Neuron (in vitro differentiated cells): ENCODE results near the gene KATNAL2.

Experiments
- H2AFZ ChIP-seq: one replicate; pipeline ENCODE4 v1.6.1; 2013; ENCODE audit warnings: low read depth, mild to moderate bottlenecking, inconsistent platforms, low read length, moderate library complexity
- H3K27me3 ChIP-seq: one replicate; pipeline ENCODE4 v1.6.1; 2013; ENCODE audit warnings: low read length; ENCODE audit not compliant: insufficient read depth
- H3K36me3 ChIP-seq: one replicate; pipeline ENCODE4 v1.6.1; 2013; ENCODE audit warnings: low read length; ENCODE audit not compliant: insufficient read depth
- H3K4me1 ChIP-seq: one replicate; pipeline ENCODE4 v1.6.1; 2013; ENCODE audit warnings: low read length; ENCODE audit not compliant: insufficient read depth
- H3K4me3 ChIP-seq: 2 replicates; pipeline ENCODE4 v1.5.1; 2013; ENCODE audit warnings: mild to moderate bottlenecking, low read length, moderate library complexity
- H3K9me3 ChIP-seq: one replicate; pipeline ENCODE4 v1.6.1; 2013; ENCODE audit warnings: low read length

KATNAL2 gene

DNA sequence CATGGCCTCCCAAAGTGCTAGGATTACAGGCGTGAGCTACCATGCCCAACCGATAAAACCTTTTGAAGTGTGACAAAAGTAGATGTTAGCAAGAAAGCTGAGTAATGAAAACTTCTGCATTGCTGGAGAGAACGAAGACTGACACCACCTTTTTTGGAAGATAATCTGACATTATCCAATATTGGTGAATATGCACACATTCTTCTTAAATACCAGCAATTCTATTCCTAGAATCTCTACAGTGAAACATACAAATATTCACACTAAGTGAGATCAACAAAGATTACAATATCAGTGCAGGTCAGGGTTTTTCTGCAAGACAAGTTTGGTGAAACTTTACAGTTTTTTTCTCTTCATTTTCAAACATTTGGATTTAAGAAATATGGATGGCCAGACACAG lies 7.9 kb upstream of the KATNAL2 start:
- H2AFZ ChIP-seq: no peak overlapping the region
- no peak overlapping the region for H3K4me3 ChIP-seq
- no peaks in the 10 kb centered on the region for H3K4me1 ChIP-seq
- no peaks in the 10 kb centered on the region for H3K27me3 ChIP-seq
- peaks cover 3% of the 10 kb centered on the region for H3K9me3 ChIP-seq
- H3K36me3 ChIP-seq: no peaks in the 10 kb centered on the region

GRCh38 chr18:46910856-46911255 lies 6.5 kb upstream of the KATNAL2 start:
- Histone ChIP-seq H3K4me1 (peaks cover 7% of the 10 kb centered on the region), H3K4me3 (no peak overlapping the region), H3K9me3 (peaks cover 3% of the 10 kb centered on the region), H3K27me3 (no peaks in the 10 kb centered on the region), H3K36me3 (no peaks in the 10 kb centered on the region), H2AFZ (no peak overlapping the region)

DNA sequence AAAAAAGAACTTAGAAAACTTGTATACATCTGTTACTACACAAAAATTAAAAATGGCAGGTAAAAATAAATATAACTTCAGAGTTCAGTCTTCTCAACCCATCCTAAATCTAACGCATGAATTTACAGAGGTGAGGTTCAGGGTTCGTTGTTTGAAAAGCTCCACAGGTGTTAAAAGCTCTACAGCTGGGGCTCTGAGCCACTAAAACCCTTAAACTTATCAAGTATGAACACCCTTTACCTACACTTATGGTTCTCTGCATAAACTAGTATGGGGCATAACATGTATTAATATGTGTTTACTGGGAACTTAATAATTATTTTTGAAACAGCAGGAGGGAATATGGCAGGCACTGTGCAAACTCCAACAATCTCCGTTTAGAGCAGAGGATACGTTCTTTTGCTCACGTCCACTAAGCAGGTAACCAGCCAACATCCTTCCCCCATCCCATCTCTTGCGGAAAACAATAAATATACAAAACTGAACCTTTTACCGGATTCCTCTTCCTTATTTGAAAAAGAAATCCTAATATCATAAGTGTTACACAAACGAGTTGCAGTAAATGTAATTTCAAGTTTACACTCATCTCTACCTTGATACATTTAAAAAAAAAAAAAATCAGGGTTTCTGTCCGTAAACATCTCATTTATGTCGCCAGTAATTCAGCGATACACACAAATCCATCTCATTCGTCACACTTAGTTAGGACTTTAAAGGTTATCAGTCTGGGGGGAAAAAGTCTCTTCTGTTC lies 1.4 kb upstream of the KATNAL2 start:
- Histone ChIP-seq H2AFZ (no peak overlapping the region), H3K4me1 (peaks cover 15% of the 10 kb centered on the region), H3K9me3 (no peaks in the 10 kb centered on the region), H3K27me3 (no peaks in the 10 kb centered on the region), H3K36me3 (no peaks in the 10 kb centered on the region), H3K4me3 (peak overlapping the region; percentile 86)

DNA sequence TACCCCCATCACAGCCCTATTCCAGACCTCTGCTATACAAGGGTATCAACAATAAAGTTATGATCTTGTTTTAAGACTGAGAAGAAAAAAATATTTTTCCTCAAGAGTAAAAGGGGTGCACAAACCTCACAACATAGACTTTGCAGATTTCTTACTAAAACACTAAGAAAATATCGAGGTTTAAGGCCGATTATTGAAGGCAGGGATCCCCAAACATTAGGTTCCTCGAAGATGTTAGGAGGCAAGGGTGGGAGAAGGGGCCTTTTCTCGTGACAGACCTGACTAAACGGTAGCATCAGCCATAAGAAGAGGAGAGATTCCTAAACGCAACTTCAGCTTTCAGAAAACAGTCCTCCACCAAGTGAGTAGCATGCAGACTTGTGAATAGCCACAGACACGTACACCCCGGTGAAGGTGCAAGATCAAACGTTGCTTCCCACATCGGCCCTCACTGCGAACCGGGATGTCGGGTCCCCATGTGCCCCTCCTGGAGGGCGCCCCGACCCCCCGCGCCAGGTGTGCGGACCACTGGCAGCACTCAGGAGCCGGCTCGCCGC lies 773 bp upstream of the KATNAL2 start:
- Histone ChIP-seq H2AFZ (no peak overlapping the region), H3K36me3 (no peaks in the 10 kb centered on the region), H3K9me3 (no peaks in the 10 kb centered on the region), H3K4me1 (peaks cover 15% of the 10 kb centered on the region), H3K4me3 (peak overlapping the region; percentile 86), H3K27me3 (no peaks in the 10 kb centered on the region)

- no peaks in the 10 kb centered on the region for H3K27me3 ChIP-seq
- peak overlapping the region; percentile 100 for H2AFZ ChIP-seq
- H3K4me3 ChIP-seq: peak overlapping the region; percentile 86
- H3K36me3 ChIP-seq: no peaks in the 10 kb centered on the region
- no peaks in the 10 kb centered on the region for H3K9me3 ChIP-seq
- peaks cover 15% of the 10 kb centered on the region for H3K4me1 ChIP-seq
Observed at GRCh38 chr18:46917803-46918600, 600 bp downstream of the KATNAL2 start.

- Histone ChIP-seq H3K4me3 (no peak overlapping the region), H3K27me3 (no peaks in the 10 kb centered on the region), H2AFZ (no peak overlapping the region), H3K36me3 (no peaks in the 10 kb centered on the region), H3K4me1 (peaks cover 15% of the 10 kb centered on the region), H3K9me3 (no peaks in the 10 kb centered on the region)
Observed at GRCh38 chr18:46920067-46920466, 2.7 kb downstream of the KATNAL2 start.

GRCh38 chr18:46920653-46921052 lies 3.3 kb downstream of the KATNAL2 start:
- Histone ChIP-seq H3K9me3 (no peaks in the 10 kb centered on the region), H3K4me1 (peaks cover 10% of the 10 kb centered on the region), H2AFZ (no peak overlapping the region), H3K4me3 (no peak overlapping the region), H3K27me3 (no peaks in the 10 kb centered on the region), H3K36me3 (no peaks in the 10 kb centered on the region)

- no peak overlapping the region for H3K4me3 ChIP-seq
- no peaks in the 10 kb centered on the region for H3K36me3 ChIP-seq
- no peaks in the 10 kb centered on the region for H3K27me3 ChIP-seq
- no peaks in the 10 kb centered on the region for H3K9me3 ChIP-seq
- H3K4me1 ChIP-seq: peaks cover 8% of the 10 kb centered on the region
- H2AFZ ChIP-seq: no peak overlapping the region
Observed at GRCh38 chr18:46939337-46939963, 22.0 kb downstream of the KATNAL2 start.

DNA sequence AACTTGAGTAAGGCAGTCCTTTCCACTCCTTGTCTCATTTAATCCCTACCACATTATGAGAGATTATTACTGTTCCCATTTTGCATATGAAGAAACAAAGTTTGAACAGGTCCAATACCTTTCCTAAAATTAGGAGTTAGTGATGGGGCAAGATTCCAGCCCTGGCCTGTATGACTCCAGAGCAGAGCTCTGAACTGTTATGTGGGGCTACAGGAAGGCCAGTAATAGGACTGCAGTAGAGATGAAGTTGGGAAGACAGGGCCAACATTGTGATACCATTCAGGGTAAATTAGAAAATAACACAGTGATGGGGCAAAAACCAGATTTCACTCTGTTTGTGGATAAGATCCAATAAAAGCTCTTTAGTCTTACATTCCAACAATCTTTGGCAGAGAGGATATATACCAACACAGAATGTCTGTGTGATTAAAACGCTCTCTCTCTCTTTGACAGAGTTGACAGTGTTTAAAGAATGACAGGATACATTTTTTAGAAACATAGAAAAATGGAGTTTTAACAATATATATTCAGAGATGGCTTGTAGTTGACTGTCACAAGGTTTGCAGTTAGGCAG lies 22.7 kb downstream of the KATNAL2 start:
- Histone ChIP-seq H3K4me1 (peaks cover 8% of the 10 kb centered on the region), H3K4me3 (no peak overlapping the region)

GRCh38 chr18:46942646-46943045 lies 25.2 kb downstream of the KATNAL2 start:
- Histone ChIP-seq H2AFZ (no peak overlapping the region), H3K4me1 (peaks cover 11% of the 10 kb centered on the region), H3K4me3 (no peak overlapping the region), H3K36me3 (no peaks in the 10 kb centered on the region), H3K9me3 (no peaks in the 10 kb centered on the region), H3K27me3 (no peaks in the 10 kb centered on the region)

More for the DNA sequence above, 22.7 kb downstream of the KATNAL2 start:
- Histone ChIP-seq H3K27me3 (no peaks in the 10 kb centered on the region), H3K36me3 (no peaks in the 10 kb centered on the region), H2AFZ (no peak overlapping the region), H3K9me3 (no peaks in the 10 kb centered on the region)

- Histone ChIP-seq H3K4me3 (peak overlapping the region; percentile 80), H3K27me3 (no peaks in the 10 kb centered on the region), H3K36me3 (no peaks in the 10 kb centered on the region), H3K9me3 (no peaks in the 10 kb centered on the region), H2AFZ (peak overlapping the region; percentile 80), H3K4me1 (peaks cover 3% of the 10 kb centered on the region)
Observed at GRCh38 chr18:46946656-46947282, 29.4 kb downstream of the KATNAL2 start.

- Histone ChIP-seq H3K4me3 (no peak overlapping the region), H3K27me3 (no peaks in the 10 kb centered on the region), H3K36me3 (no peaks in the 10 kb centered on the region), H2AFZ (no peak overlapping the region), H3K9me3 (no peaks in the 10 kb centered on the region), H3K4me1 (peaks cover 3% of the 10 kb centered on the region)
Observed at GRCh38 chr18:46950064-46950656, 32.8 kb downstream of the KATNAL2 start.
